HepG2 (cell line): Measurements from ENCODE around the gene SLC29A1. TPM values are rescaled to one million over a fixed set of nuclear protein-coding genes. Genes with fewer than 3 reads are reported as not detected.
A peak's percentile ranks its signal among the peaks of the same experiment; 100 is the strongest.

Experiments
- AFF4 ChIP-seq: sonication (generic); formaldehyde crosslinking; IDR thresholded peaks from 2 replicates; pipeline ENCODE4 v1.4.0; 2020; ENCODE audit warnings: missing genetic modification reagents
- CAMTA2 ChIP-seq: sonication (generic); formaldehyde crosslinking; IDR thresholded peaks from 2 replicates; pipeline ENCODE4 v1.4.0; 2020; ENCODE audit warnings: mild to moderate bottlenecking, missing genetic modification reagents, borderline replicate concordance
- EHMT2 ChIP-seq: fragments of 200-600 bp; sonication (generic); IDR thresholded peaks from 2 replicates; pipeline ENCODE4 v1.7.0; 2017; ENCODE audit warnings: antibody characterized with exemption, low read depth, low read length, borderline replicate concordance
- HDAC1 ChIP-seq: sonication (generic); formaldehyde crosslinking; IDR thresholded peaks from 2 replicates; pipeline ENCODE4 v1.5.1; 2020; ENCODE audit warnings: mild to moderate bottlenecking, missing genetic modification reagents
- HDAC2 ChIP-seq: sonication (generic); formaldehyde crosslinking; IDR thresholded peaks from 2 replicates; pipeline ENCODE4 v1.4.0; 2020; ENCODE audit warnings: missing genetic modification reagents
- MEF2D ChIP-seq: sonication (generic); formaldehyde crosslinking; IDR thresholded peaks from 2 replicates; pipeline ENCODE4 v1.5.1; 2020; ENCODE audit warnings: mild to moderate bottlenecking, missing genetic modification reagents
- NPAS2 ChIP-seq: sonication (generic); formaldehyde crosslinking; IDR thresholded peaks from 2 replicates; pipeline ENCODE4 v1.8.0; 2022; ENCODE audit warnings: mild to moderate bottlenecking, missing genetic modification reagents, borderline replicate concordance
- PATZ1 ChIP-seq: sonication (generic); formaldehyde crosslinking; IDR thresholded peaks from 2 replicates; pipeline ENCODE4 v1.4.0; 2020; ENCODE audit warnings: missing genetic modification reagents
- RAD51 ChIP-seq: fragments of 450-650 bp; IDR thresholded peaks from 2 replicates; pipeline ENCODE4 v1.6.1; 2016; ENCODE audit warnings: borderline replicate concordance
- REL ChIP-seq: sonication (generic); formaldehyde crosslinking; conservative IDR thresholded peaks from 2 replicates; pipeline ENCODE4 v1.8.0; 2022; ENCODE audit warnings: mild to moderate bottlenecking, missing genetic modification reagents, moderate library complexity
- RORA ChIP-seq: sonication (generic); formaldehyde crosslinking; IDR thresholded peaks from 2 replicates; pipeline ENCODE4 v1.5.0; 2020; ENCODE audit warnings: mild to moderate bottlenecking, missing genetic modification reagents, moderate library complexity
- SRY ChIP-seq: sonication (generic); formaldehyde crosslinking; IDR thresholded peaks from 2 replicates; pipeline ENCODE4 v1.8.0; 2022; ENCODE audit warnings: mild to moderate bottlenecking, missing genetic modification reagents
- TCF7L2 ChIP-seq: IDR thresholded peaks from 2 replicates; pipeline ENCODE4 v1.6.1; 2011; ENCODE audit warnings: mild to moderate bottlenecking, low read depth, low read length, moderate library complexity
- YEATS2 ChIP-seq: sonication (generic); formaldehyde crosslinking; IDR thresholded peaks from 2 replicates; pipeline ENCODE4 v1.4.0; 2020; ENCODE audit warnings: missing genetic modification reagents, borderline replicate concordance
- ZEB1 ChIP-seq: IDR thresholded peaks from 2 replicates; pipeline ENCODE4 v1.6.1; 2012; ENCODE audit warnings: mild to moderate bottlenecking, low read depth, inconsistent platforms; ENCODE audit not compliant: insufficient replicate concordance
- ZNF740 ChIP-seq: sonication (generic); formaldehyde crosslinking; IDR thresholded peaks from 2 replicates; pipeline ENCODE4 v1.4.0; 2020; ENCODE audit warnings: missing genetic modification reagents
- ZNF790 ChIP-seq: sonication (generic); formaldehyde crosslinking; IDR thresholded peaks from 2 replicates; pipeline ENCODE4 v1.8.0; 2022; ENCODE audit warnings: missing genetic modification reagents, mild to moderate bottlenecking, borderline replicate concordance
- polyA plus RNA-seq, 8 experiments: library from polyadenylated mRNA; depleted of rRNA in 3 of 8; stranded (reverse) in 7 of 8; unstranded in 1 of 8; fragments of >200 nt; fragmentation: Illumina TruSeq in 4 of 8; extraction: Trizol in 4 of 8; gene quantifications; 2 replicates each; pipeline versions ENCODE4 v1.2.1 to v1.2.3, GENCODE V29; 2011 to 2016; ENCODE audit warnings: low read depth in 4 of 8, missing spikeins in 1 of 8, mixed read lengths in 1 of 8; ENCODE audit not compliant: insufficient read depth in 1 of 8
- total RNA-seq, 5 experiments: library from RNA; depleted of rRNA; stranded (reverse); fragments of >200 nt; fragmentation: Illumina TruSeq; extraction: Trizol; gene quantifications; 2 replicates each; pipeline ENCODE4 v1.2.3, GENCODE V29; 2016; ENCODE audit warnings: low read depth in 1 of 5
- TF ChIP-seq, protein P1 (sequence below): IDR thresholded peaks from 2 replicates; pipeline ENCODE4 v1.4.0; 2020; ENCODE audit warnings: mild to moderate bottlenecking, missing genetic modification reagents

Gene SLC29A1
- total and polyA plus RNA-seq, 2 of the 13 experiments (the other 11 are each of a cell fraction or from before 2014, with no cell fraction given), result 43.2 to 106 TPM

DNA sequence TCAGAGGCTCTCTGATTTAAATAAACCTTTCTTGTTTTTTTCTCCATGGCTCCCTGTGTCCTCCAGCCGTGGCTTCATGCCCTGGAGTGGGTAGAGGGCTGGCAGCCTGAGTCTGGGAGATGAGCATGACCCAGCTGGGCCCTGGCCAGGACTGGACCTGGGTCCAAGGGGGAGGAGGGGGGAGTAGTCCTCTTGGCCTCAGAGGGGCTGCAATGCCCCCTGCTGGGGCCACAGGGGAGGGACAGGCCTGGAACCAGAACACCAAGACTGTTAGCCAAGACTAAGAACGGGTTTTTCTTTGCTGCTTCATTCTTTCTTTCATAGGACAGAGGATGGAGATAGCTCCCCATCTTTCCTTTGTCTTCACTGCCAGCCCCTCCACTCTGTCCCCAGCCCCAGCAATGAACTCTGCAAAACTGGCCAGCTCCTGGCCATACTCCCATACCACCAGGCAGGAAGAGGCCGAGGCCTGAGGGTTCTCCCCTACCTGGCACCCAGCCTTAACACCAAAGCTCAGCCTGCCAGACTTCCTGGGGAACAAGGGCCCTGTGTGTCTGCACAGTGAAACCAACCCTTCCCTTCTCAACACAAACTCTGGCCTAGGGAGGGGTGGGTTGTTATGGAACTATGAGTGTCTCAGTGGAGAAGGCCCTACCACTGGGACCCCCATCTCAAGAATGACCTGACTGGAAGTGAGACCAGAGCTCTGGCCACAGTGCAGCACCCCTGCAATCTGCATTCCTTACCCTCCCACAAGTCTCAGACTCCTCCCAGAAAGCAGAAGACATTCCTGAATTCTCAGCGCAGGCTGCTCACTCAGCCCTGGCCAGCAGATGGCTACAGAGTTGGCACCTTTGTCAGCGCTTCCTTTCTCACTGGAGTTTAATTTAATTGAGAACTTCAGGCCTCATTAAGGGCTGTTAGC is 11.0 kb downstream of the SLC29A1 start (continued):
- TF ChIP-seq EHMT2, result no peak
- 0 out of 2 replicates have a peak, but pooled peaks have one; percentile 31 for TF ChIP-seq MEF2D
- TF ChIP-seq RAD51, result no peak
- TF ChIP-seq REL (CRISPR knock-in tag), result no peak
- peak; percentile 40; the same call in 1 of the 2 replicates for TF ChIP-seq HDAC2 (CRISPR knock-in tag)
- TF ChIP-seq, protein P1, sequence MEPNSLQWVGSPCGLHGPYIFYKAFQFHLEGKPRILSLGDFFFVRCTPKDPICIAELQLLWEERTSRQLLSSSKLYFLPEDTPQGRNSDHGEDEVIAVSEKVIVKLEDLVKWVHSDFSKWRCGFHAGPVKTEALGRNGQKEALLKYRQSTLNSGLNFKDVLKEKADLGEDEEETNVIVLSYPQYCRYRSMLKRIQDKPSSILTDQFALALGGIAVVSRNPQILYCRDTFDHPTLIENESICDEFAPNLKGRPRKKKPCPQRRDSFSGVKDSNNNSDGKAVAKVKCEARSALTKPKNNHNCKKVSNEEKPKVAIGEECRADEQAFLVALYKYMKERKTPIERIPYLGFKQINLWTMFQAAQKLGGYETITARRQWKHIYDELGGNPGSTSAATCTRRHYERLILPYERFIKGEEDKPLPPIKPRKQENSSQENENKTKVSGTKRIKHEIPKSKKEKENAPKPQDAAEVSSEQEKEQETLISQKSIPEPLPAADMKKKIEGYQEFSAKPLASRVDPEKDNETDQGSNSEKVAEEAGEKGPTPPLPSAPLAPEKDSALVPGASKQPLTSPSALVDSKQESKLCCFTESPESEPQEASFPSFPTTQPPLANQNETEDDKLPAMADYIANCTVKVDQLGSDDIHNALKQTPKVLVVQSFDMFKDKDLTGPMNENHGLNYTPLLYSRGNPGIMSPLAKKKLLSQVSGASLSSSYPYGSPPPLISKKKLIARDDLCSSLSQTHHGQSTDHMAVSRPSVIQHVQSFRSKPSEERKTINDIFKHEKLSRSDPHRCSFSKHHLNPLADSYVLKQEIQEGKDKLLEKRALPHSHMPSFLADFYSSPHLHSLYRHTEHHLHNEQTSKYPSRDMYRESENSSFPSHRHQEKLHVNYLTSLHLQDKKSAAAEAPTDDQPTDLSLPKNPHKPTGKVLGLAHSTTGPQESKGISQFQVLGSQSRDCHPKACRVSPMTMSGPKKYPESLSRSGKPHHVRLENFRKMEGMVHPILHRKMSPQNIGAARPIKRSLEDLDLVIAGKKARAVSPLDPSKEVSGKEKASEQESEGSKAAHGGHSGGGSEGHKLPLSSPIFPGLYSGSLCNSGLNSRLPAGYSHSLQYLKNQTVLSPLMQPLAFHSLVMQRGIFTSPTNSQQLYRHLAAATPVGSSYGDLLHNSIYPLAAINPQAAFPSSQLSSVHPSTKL (CRISPR knock-in tag), result peak; percentile 52; the same call in 1 of the 2 replicates
- no peak for TF ChIP-seq ZNF790 (CRISPR knock-in tag)
- TF ChIP-seq CAMTA2 (CRISPR knock-in tag), result no peak
- peak; percentile 93 for TF ChIP-seq ZNF740 (CRISPR knock-in tag)
- no peak for TF ChIP-seq AFF4 (CRISPR knock-in tag)
- no peak for TF ChIP-seq SRY (CRISPR knock-in tag)
- no peak for TF ChIP-seq TCF7L2
- no peak for TF ChIP-seq HDAC1 (CRISPR knock-in tag)
- TF ChIP-seq ZEB1, result no peak
- no peak for TF ChIP-seq YEATS2 (CRISPR knock-in tag)
- no peak for TF ChIP-seq NPAS2 (CRISPR knock-in tag)
- TF ChIP-seq PATZ1 (CRISPR knock-in tag), result peak; percentile 91
- no peak for TF ChIP-seq RORA (CRISPR knock-in tag)
